Right lobe of liver (tissue), 4 donors: ENCODE results near the gene COL2A1.

Experiments used
- POLR2A ChIP-seq: fragments of 450-650 bp; IDR thresholded peaks from one replicate; pipeline ENCODE4 v1.6.1; 2017; ENCODE audit warnings: antibody characterized with exemption, mild to moderate bottlenecking
- TF ChIP-seq, protein P1 (sequence below), 4 donors: fragments of 200-600 bp in 3 of 4; fragments of 450-650 bp in 1 of 4; IDR thresholded peaks; one replicate each; pipeline versions ENCODE4 v1.5.1 to v1.8.0; 2016 to 2022; ENCODE audit warnings: antibody characterized with exemption in 4 of 4, mild to moderate bottlenecking in 2 of 4
- donor health status: DM: no; HTN: no; CAD: no.
- donor health status: DM: no; HTN: no; CAD: no.
- donor health status: DM: no; HTN: yes; CAD: no.

DNA sequence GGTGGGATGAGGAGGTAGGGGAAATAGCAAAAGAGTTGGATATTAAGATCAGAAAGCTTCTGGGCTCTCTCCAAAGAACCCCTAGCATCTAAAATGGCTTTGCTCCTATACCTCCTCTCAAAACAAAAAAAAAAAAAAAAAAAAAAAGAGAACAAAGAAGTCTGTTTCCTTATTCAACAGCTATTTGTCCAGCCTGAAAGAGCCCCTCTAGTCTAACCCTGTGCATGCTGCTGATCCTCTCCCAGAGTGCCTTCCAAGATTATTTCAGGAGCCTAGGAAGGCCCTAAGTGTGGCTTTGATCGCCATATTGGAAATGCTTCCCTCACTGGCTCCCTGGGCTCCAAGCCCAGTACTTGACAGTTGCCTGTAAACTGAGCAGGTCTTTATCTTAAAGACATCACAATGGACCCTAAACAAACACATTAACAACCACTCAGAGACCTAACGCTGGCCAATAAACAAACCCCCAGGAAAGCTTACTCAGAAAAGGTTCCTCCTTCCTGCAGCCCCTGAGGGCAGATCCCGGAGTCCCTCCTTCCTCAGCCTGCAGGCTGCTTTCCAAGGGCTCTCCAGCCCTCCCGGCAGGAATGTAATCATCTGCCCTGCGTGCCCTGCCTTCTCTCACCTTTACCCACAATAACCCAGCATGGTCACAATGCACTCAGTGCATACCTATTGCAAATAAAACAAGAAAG is 17.4 kb upstream of the COL2A1 start:
- TF ChIP-seq, protein P1, sequence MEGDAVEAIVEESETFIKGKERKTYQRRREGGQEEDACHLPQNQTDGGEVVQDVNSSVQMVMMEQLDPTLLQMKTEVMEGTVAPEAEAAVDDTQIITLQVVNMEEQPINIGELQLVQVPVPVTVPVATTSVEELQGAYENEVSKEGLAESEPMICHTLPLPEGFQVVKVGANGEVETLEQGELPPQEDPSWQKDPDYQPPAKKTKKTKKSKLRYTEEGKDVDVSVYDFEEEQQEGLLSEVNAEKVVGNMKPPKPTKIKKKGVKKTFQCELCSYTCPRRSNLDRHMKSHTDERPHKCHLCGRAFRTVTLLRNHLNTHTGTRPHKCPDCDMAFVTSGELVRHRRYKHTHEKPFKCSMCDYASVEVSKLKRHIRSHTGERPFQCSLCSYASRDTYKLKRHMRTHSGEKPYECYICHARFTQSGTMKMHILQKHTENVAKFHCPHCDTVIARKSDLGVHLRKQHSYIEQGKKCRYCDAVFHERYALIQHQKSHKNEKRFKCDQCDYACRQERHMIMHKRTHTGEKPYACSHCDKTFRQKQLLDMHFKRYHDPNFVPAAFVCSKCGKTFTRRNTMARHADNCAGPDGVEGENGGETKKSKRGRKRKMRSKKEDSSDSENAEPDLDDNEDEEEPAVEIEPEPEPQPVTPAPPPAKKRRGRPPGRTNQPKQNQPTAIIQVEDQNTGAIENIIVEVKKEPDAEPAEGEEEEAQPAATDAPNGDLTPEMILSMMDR (IDR thresholded peaks at IDR 0.05), result no peak
- TF ChIP-seq POLR2A, result no peak
